Measurements from ENCODE around the gene CHSY3.

The CHSY3 gene

GRCh38 chr5:129921204-129921603 lies 16.9 kb downstream of the CHSY3 start:
- no peaks in the 10 kb centered on the region for H3K36me3 ChIP-seq (ENCODE audit: control insufficient read depth in 1 of 2, insufficient read depth in 2 of 2, low read depth in 1 of 2, low read length in 2 of 2)
- 97% methylated on average over 3 of the region's 4 CpGs for WGBS
- H3K14ac ChIP-seq (ENCODE audit: low read length in 2 of 2): no peak overlapping the region
- H2BK5ac ChIP-seq (ENCODE audit: low read depth, low read length, poor library complexity, severe bottlenecking): no peak overlapping the region
- H2BK15ac ChIP-seq (ENCODE audit: low read depth, poor library complexity, severe bottlenecking): no peak overlapping the region
- H2BK12ac ChIP-seq (ENCODE audit: low read length in 2 of 2): no peak overlapping the region
- H3K18ac ChIP-seq (ENCODE audit: low read depth in 1 of 2, low read length in 2 of 2): no peak overlapping the region
- no peak overlapping the region for H3K27ac ChIP-seq (ENCODE audit: low read length, poor library complexity, severe bottlenecking)
- H3K9me3 ChIP-seq (ENCODE audit: control insufficient read depth, low read length): no peaks in the 10 kb centered on the region
- no peak overlapping the region for H2BK120ac ChIP-seq (ENCODE audit: low read depth, low read length)
- no peak overlapping the region for H2AK5ac ChIP-seq (ENCODE audit: low read length, severe bottlenecking)
- no peak overlapping the region for H3K4me3 ChIP-seq (ENCODE audit: insufficient read depth in 1 of 2, low read depth in 1 of 2, low read length in 2 of 2)
- H2AFZ ChIP-seq (ENCODE audit: low read depth, low read length): no peak overlapping the region
- DNase-seq: no peak
- H3K4ac ChIP-seq (ENCODE audit: low read depth in 1 of 2, low read length in 2 of 2): no peak overlapping the region
- no peaks in the 10 kb centered on the region for H3K4me1 ChIP-seq (ENCODE audit: control insufficient read depth, insufficient read depth, low read depth, low read length)
- H3K23ac ChIP-seq (ENCODE audit: low read length in 2 of 2): no peak overlapping the region
- no peak overlapping the region for H3K4me2 ChIP-seq (ENCODE audit: low read length, poor library complexity, severe bottlenecking)
- no peaks in the 10 kb centered on the region for H3K27me3 ChIP-seq (ENCODE audit: control insufficient read depth in 1 of 2, insufficient read depth in 1 of 2, low read length in 2 of 2)
- H4K8ac ChIP-seq (ENCODE audit: low read length): no peak overlapping the region
- H3K9ac ChIP-seq (ENCODE audit: low read length): no peak overlapping the region
- no peaks in the 10 kb centered on the region for H3K79me1 ChIP-seq (replicated peaks; ENCODE audit: low read length, poor library complexity, severe bottlenecking)
- no peak overlapping the region for H4K91ac ChIP-seq (ENCODE audit: low read length)

DNA sequence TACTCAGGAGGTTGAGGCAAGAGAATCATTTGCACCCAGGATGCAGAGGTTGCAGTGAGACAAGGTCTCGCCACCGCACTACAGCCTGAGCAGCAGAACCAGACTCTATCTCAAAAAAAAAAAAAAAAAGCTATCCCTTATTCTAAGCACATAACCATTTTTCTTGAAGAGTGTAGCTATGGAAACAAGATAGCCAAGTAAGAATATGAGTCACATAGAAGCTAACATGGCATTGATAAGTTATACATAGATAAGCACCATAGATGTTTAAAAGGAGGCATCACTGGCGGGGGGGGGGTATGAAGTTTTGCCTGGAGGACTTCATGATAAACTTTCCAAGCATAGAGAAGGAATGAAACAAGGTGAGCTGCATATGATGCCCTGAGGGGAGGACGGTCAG lies 26.0 kb downstream of the CHSY3 start:
- H2BK12ac ChIP-seq (ENCODE audit: low read length in 2 of 2): no peak overlapping the region
- no peak overlapping the region for H3K9ac ChIP-seq (ENCODE audit: low read length)
- no peak overlapping the region for H3K18ac ChIP-seq (ENCODE audit: low read depth in 1 of 2, low read length in 2 of 2)
- DNase-seq: peak; percentile 16
- H4K91ac ChIP-seq (ENCODE audit: low read length): no peak overlapping the region
- no peak overlapping the region for H4K8ac ChIP-seq (ENCODE audit: low read length)
- H3K4ac ChIP-seq (ENCODE audit: low read depth in 1 of 2, low read length in 2 of 2): no peak overlapping the region
- H2AFZ ChIP-seq (ENCODE audit: low read depth, low read length): no peak overlapping the region
- no peak overlapping the region for H3K4me2 ChIP-seq (ENCODE audit: low read length, poor library complexity, severe bottlenecking)
- no peak overlapping the region for H3K23ac ChIP-seq (ENCODE audit: low read length in 2 of 2)
- no peak overlapping the region for H3K27ac ChIP-seq (ENCODE audit: low read length, poor library complexity, severe bottlenecking)
- H2BK120ac ChIP-seq (ENCODE audit: low read depth, low read length): no peak overlapping the region
- no peaks in the 10 kb centered on the region for H3K9me3 ChIP-seq (ENCODE audit: control insufficient read depth, low read length)
- no peaks in the 10 kb centered on the region for H3K4me1 ChIP-seq (ENCODE audit: control insufficient read depth, insufficient read depth, low read depth, low read length)
- no peaks in the 10 kb centered on the region for H3K36me3 ChIP-seq (ENCODE audit: control insufficient read depth in 1 of 2, insufficient read depth in 2 of 2, low read depth in 1 of 2, low read length in 2 of 2)
- no peak overlapping the region for H2BK5ac ChIP-seq (ENCODE audit: low read depth, low read length, poor library complexity, severe bottlenecking)
- no peak overlapping the region for H3K14ac ChIP-seq (ENCODE audit: low read length in 2 of 2)
- H3K4me3 ChIP-seq (ENCODE audit: insufficient read depth in 1 of 2, low read depth in 1 of 2, low read length in 2 of 2): no peak overlapping the region
- H3K79me1 ChIP-seq (replicated peaks; ENCODE audit: low read length, poor library complexity, severe bottlenecking): no peaks in the 10 kb centered on the region
- no peak overlapping the region for H2BK15ac ChIP-seq (ENCODE audit: low read depth, poor library complexity, severe bottlenecking)
- H3K27me3 ChIP-seq (ENCODE audit: control insufficient read depth in 1 of 2, insufficient read depth in 1 of 2, low read length in 2 of 2): no peaks in the 10 kb centered on the region
- 100% methylated on average over 3 of the region's 4 CpGs for WGBS
- no peak overlapping the region for H2AK5ac ChIP-seq (ENCODE audit: low read length, severe bottlenecking)

GRCh38 chr5:129935626-129936025 lies 31.4 kb downstream of the CHSY3 start:
- H2AK5ac ChIP-seq (ENCODE audit: low read length, severe bottlenecking): no peak overlapping the region

DNA sequence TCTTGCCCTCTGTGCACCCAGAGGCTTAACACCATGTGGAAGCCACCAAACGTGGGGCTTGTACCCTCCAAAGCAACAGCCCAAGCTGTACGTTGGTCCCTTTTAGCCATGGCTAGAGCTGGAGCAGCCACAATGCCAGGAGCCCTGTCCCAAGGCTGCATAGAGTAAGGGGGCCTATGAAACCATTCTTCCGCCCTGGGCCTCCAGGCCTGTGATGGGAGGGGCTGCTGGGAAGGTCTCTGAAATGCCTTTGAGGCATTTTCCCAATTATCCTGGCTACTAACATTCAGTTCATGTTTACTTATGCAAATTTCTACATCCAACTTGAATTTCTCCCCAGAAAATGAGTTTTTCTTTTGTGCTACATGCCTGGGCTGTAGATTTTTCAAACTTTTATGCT lies 33.8 kb downstream of the CHSY3 start:
- Histone ChIP-seq H2BK5ac (ENCODE audit: low read depth, low read length, poor library complexity, severe bottlenecking) (no peak overlapping the region), H3K4ac (ENCODE audit: low read depth in 1 of 2, low read length in 2 of 2) (no peak overlapping the region), H3K27me3 (ENCODE audit: control insufficient read depth in 1 of 2, insufficient read depth in 1 of 2, low read length in 2 of 2) (no peaks in the 10 kb centered on the region), H3K14ac (ENCODE audit: low read length in 2 of 2) (no peak overlapping the region), H3K36me3 (ENCODE audit: control insufficient read depth in 1 of 2, insufficient read depth in 2 of 2, low read depth in 1 of 2, low read length in 2 of 2) (peaks cover 0 to 5% of the 10 kb centered on the region in 2 experiments), H3K4me3 (ENCODE audit: insufficient read depth in 1 of 2, low read depth in 1 of 2, low read length in 2 of 2) (no peak overlapping the region), H4K8ac (ENCODE audit: low read length) (no peak overlapping the region), H3K4me2 (ENCODE audit: low read length, poor library complexity, severe bottlenecking) (no peak overlapping the region), H3K18ac (ENCODE audit: low read depth in 1 of 2, low read length in 2 of 2) (no peak overlapping the region), H2BK12ac (ENCODE audit: low read length in 2 of 2) (no peak overlapping the region), H2AK5ac (ENCODE audit: low read length, severe bottlenecking) (no peak overlapping the region), H2BK120ac (ENCODE audit: low read depth, low read length) (no peak overlapping the region), H3K79me1 (replicated peaks; ENCODE audit: low read length, poor library complexity, severe bottlenecking) (peaks cover 2% of the 10 kb centered on the region), H2BK15ac (ENCODE audit: low read depth, poor library complexity, severe bottlenecking) (no peak overlapping the region), H3K9ac (ENCODE audit: low read length) (no peak overlapping the region), H3K23ac (ENCODE audit: low read length in 2 of 2) (no peak overlapping the region), H2AFZ (ENCODE audit: low read depth, low read length) (no peak overlapping the region), H3K9me3 (ENCODE audit: control insufficient read depth, low read length) (peaks cover 4% of the 10 kb centered on the region), H3K27ac (ENCODE audit: low read length, poor library complexity, severe bottlenecking) (no peak overlapping the region), H4K91ac (ENCODE audit: low read length) (no peak overlapping the region), H3K4me1 (ENCODE audit: control insufficient read depth, insufficient read depth, low read depth, low read length) (no peaks in the 10 kb centered on the region)
- 95% methylated on average over 3 of the region's 3 CpGs for WGBS
- no peak for DNase-seq

More at GRCh38 chr5:129935626-129936025, 31.4 kb downstream of the CHSY3 start:
- no peak overlapping the region for H3K18ac ChIP-seq (ENCODE audit: low read depth in 1 of 2, low read length in 2 of 2)
- no peak overlapping the region for H3K9ac ChIP-seq (ENCODE audit: low read length)
- no peak overlapping the region for H2AFZ ChIP-seq (ENCODE audit: low read depth, low read length)
- H3K36me3 ChIP-seq (ENCODE audit: control insufficient read depth in 1 of 2, insufficient read depth in 2 of 2, low read depth in 1 of 2, low read length in 2 of 2): peaks cover 0 to 5% of the 10 kb centered on the region in 2 experiments
- H2BK5ac ChIP-seq (ENCODE audit: low read depth, low read length, poor library complexity, severe bottlenecking): no peak overlapping the region
- H3K4ac ChIP-seq (ENCODE audit: low read depth in 1 of 2, low read length in 2 of 2): no peak overlapping the region
- DNase-seq: no peak
- H4K91ac ChIP-seq (ENCODE audit: low read length): no peak overlapping the region
- H2BK12ac ChIP-seq (ENCODE audit: low read length in 2 of 2): no peak overlapping the region
- no peaks in the 10 kb centered on the region for H3K27me3 ChIP-seq (ENCODE audit: control insufficient read depth in 1 of 2, insufficient read depth in 1 of 2, low read length in 2 of 2)
- no peak overlapping the region for H2BK15ac ChIP-seq (ENCODE audit: low read depth, poor library complexity, severe bottlenecking)
- no peak overlapping the region for H3K23ac ChIP-seq (ENCODE audit: low read length in 2 of 2)
- no peak overlapping the region for H4K8ac ChIP-seq (ENCODE audit: low read length)
- H3K27ac ChIP-seq (ENCODE audit: low read length, poor library complexity, severe bottlenecking): no peak overlapping the region
- H3K14ac ChIP-seq (ENCODE audit: low read length in 2 of 2): no peak overlapping the region
- H3K4me3 ChIP-seq (ENCODE audit: insufficient read depth in 1 of 2, low read depth in 1 of 2, low read length in 2 of 2): no peak overlapping the region
- no peaks in the 10 kb centered on the region for H3K4me1 ChIP-seq (ENCODE audit: control insufficient read depth, insufficient read depth, low read depth, low read length)
- no peak overlapping the region for H2BK120ac ChIP-seq (ENCODE audit: low read depth, low read length)
- WGBS: no CpG with 5 or more reads among the region's 2 CpGs
- peaks cover 4% of the 10 kb centered on the region for H3K9me3 ChIP-seq (ENCODE audit: control insufficient read depth, low read length)
- H3K79me1 ChIP-seq (replicated peaks; ENCODE audit: low read length, poor library complexity, severe bottlenecking): peaks cover 2% of the 10 kb centered on the region
- H3K4me2 ChIP-seq (ENCODE audit: low read length, poor library complexity, severe bottlenecking): no peak overlapping the region
